DMS53 treated with DMSO at 0.1 percent for 48 hours (cell line): Measurements from ENCODE around the gene C14orf119.

ENCODE experiments used
- DNase-seq: peaks from one replicate; lab custom pipeline; 2025; ENCODE audit not compliant: unreplicated experiment; lab: John Stamatoyannopoulos, UW

The C14orf119 gene

GRCh38 chr14:23060536-23061260, 34.6 kb upstream of the C14orf119 start:
- no peak for DNase-seq

GRCh38 chr14:23062002-23062401, 33.3 kb upstream of the C14orf119 start:
- no peak for DNase-seq

DNA sequence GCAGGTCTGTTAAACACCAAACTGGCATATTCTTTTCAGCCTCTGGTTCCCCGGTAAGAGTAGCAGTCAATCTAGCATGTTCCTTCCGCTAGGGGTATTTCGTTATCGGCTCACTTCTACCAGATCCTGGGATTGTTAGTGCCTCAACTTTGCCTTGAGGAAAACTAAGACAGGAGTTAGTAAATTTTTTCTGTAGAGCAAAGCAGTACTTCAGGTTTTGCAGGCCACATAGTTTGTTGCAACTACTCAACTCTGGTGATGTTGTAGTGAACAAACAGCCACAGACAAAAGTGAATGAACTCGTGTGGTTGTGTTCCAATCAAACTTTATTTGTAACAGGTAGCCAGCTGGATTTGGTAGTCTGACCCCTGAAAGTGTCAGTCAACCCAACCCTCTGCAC, 31.7 kb upstream of the C14orf119 start:
- no peak for DNase-seq

GRCh38 chr14:23066368-23066767, 28.9 kb upstream of the C14orf119 start:
- DNase-seq, result no peak

DNA sequence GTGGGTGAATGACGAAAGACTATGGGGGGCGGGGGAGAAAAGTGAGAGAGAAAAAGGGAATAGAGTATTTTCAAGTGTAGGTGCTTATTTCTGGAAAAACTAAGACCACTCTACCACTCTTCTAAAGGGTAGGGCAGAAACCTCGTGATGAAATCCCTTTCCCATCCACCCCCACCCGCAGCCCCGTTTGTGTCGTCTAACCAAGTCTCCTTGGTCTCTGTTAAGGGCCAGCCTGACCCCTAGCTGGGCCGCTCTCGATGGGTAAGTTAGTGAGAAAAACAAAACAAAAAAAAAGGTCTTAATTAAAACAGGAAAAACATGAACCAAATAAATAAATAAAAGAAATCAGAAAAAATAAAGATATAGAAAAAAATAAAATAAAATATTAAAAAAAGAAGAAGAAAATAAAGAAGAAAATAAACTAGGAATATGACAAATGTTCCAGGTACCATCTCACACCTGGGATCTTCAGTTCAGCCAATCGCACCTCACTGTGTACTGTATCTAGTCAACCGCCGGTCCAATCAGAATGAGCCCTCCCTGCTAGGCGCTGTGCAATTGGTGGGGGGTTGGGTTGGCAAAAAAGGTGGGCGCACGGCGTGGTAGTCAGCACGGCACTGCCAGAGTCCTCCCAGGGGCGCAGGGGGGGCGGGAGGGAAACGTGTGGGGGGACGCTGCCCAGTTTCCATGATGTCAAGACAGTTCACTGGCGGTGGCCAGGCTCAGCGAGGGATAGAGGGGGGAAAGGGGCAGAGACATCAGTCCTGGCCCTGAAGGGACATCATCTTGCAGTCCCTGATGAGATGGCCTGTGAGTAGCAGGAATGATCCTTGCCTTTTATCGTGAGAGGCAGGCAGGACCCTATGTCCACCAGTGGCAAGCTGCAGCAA, 28.2 kb upstream of the C14orf119 start:
- no peak for DNase-seq

DNA sequence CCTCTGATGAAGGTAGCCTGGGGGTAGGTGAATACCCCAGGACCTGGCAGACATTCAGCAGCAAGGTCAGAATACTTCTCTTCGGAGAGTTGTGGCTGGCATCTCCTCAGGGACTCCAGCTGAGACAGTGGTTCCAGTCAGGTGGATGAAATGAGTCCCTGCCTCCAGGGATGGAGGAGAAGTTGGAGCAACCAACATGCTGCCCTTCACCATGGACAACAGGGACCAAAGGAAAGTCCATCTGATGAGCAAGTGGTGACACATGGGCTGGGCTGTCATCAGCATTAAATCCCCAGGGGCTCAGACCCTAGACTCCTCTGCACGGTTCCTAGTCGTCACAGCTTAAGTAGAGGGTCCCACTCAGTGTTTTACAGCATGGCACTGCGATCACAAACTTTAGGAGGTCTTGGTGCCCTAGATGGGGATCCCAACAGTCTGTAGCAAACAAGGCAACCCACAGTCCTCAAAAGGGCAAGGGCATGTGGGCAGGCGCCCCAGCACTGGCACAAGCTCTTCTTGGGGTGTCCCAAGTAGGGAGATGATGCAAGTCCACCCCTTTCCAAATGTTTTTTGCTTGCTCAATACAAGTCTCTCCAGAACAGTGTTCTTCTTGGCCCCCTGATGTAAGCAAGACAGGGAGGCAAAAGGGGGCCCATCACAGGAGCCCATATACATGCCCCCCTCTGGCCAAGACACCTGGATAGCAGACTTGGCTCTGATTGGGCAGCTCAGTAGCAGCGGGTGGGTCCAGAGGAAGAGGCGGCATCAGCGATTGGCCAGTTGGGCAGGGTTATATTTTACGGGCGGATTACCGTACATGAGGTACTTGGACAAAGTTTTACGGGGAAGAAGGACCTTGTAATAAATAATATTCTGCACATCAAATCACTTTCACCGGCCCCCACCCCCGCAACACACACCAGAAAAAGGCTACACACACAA, 27.2 kb upstream of the C14orf119 start:
- DNase-seq, result no peak

GRCh38 chr14:23068789-23069412, 26.4 kb upstream of the C14orf119 start:
- DNase-seq, result no peak

GRCh38 chr14:23069413-23069806, 25.9 kb upstream of the C14orf119 start:
- DNase-seq, result no peak

DNA sequence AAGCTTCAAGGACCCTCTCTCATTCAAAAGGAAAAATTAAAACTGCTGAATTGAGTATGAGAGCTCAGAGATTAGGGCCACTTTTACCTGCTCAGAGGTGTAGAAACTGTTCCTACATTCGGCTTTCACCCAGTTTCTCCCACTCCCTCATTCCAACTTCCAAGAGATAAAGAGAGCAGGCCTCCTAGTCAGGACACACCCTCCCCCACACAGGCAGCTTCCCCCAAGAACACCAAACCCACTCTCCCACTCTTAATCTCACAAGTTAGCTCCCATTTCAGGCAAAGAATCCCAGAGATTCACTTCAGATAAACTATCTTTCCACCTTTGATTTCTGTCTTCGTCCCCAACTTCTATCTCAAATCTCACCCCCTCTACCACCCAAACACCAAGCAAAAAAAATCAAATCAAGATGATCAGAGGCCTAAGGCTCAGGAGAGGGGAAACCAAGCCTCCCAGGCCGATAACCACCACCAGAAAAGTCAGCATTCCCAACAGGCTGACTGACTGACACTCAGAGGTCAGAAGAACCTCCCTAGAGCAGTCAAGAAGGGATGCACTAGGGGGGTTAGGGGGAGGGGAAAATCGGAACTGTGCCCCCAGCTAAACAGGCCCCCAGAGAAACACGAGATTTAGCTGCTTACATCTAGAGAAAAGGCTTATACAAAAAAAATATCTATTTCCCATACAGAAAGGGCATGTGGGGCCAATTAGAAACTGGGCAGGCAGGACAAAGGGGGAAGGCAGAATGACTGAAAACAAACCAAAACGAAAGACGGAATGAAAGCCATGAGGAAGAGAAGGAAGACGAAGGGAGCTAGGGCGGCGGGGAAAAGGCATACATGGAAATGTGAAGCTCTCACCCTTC, 24.8 kb upstream of the C14orf119 start:
- DNase-seq, result no peak

DNA sequence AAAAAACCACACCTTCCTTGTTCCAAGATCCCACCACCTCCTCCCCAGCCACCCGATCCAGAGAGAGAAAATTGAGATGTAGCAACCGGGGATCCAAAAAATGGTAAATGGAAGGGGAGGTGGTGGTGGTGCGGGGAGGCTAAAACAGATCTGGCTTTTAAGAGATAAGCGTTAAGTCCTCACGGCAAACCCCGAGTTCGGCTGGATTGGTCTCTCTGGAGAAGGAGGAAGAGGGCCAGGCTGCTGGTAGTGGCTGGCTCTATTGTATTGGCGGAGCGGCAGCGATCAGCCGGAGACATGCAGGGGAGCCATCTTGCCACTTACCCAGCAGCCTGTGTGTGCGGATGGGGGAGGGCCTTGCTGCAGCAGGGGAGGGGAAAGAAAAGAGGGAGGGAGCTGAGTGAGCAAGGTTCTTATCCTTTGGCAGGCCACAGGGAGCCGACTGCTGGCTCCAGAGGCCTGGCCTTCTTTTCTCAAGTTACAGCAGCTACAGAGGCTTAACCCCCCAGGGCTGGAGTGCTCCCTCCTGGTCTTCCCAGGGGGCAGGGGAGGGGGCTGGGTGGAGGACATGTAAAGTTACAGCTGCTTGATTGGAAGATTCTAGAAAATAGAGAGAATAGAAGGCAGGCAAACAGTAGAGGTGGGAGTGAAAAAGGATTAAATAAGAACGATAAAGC, 23.9 kb upstream of the C14orf119 start:
- DNase-seq, result no peak

DNA sequence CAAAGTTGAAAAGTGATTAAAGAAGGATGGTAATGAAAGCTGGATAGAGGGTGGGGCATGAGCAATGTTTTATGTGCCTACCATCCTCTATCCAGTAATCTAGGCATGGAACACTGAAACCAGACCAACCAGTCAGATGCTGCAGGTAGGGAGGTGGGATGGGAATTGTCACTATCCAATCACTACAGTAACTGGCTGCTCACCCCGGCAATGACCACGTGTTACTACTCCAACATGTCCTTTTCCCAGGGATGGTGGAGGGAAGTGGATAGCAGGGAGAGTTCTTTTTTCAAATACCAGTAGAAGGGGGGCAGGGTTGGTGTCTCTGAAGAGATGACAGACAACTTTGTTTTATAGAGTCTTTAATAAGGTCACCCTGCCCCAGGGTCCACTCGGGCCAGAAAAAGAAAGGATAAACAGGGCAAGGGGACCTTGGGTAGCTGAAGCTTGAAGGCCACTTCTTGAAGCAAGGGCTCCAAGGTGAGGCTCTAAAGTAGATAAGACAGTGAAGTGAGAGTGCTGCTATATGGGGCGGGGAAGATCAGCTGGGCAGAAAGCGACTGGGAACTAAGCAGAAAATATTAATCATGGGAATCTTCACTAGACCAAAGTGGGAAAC, 23.3 kb upstream of the C14orf119 start:
- DNase-seq, result no peak

- DNase-seq, result no peak
Measured at GRCh38 chr14:23074906-23075305, 20.4 kb upstream of the C14orf119 start.

DNA sequence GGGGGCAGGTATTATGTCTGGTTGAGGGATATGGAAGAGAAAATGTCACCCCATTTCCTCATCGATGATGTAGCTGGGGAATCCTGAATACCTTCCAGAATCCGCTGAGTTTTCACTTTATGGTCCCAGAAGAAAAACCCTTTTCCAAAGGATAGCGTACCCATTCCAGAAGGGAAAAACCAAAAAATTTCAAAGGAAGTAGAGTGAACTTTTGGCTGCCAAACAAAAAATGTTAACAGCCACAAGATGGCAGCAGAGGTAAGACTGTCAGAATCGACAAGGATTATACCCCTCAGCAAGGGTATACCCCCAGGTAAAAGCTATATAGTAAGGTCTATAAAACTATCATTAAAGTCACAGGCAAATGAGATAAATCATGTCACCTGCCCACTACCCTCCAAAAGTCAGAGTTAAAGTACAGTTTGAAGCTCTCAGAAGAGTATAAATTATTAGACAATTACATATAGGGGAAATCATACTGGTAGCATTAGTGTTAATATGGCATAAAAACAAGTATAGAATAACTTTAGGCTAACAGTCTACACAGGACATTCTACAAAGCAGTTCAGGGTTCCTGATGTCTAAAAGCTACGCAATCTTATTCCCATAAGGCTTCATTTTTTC, 18.4 kb upstream of the C14orf119 start:
- DNase-seq, result no peak

GRCh38 chr14:23077962-23078361, 17.3 kb upstream of the C14orf119 start:
- no peak for DNase-seq

GRCh38 chr14:23078692-23079116, 16.6 kb upstream of the C14orf119 start:
- no peak for DNase-seq

- no peak for DNase-seq
Measured at GRCh38 chr14:23079716-23080115, 15.6 kb upstream of the C14orf119 start.

DNA sequence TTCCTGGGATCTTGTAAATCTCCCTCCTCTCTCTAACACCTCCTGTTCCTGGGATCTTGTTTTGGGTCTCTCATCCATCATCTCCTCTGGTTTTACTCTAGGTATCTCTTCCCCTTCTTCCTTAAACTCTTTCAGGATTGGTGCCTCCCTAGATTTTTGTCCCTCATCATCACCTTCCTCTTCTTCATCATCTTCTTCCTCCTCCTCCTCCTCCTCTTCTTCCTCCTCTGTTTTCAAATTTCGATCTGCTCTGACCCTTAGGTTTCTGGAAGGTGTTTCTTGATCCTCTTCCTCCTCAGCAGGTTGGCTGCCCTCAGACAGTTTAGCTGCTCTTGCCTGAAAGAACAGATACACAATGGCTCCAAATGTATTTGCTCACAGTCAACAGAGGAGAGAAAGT, 14.8 kb upstream of the C14orf119 start:
- no peak for DNase-seq

- DNase-seq, result no peak
Measured at GRCh38 chr14:23085458-23085857, 9.8 kb upstream of the C14orf119 start.
